HepG2 (cell line): ENCODE data around the gene CCDC196. TPM values are rescaled to one million over a fixed set of nuclear protein-coding genes. Genes with fewer than 3 reads are reported as not detected.

Experiments used
- BHLHE40 ChIP-seq: IDR thresholded peaks from 2 replicates; pipeline ENCODE4 v1.6.1; 2011; ENCODE audit warnings: low read length, improper control_type of control experiment
- GMEB1 ChIP-seq: sonication (generic); formaldehyde crosslinking; IDR thresholded peaks from 2 replicates; pipeline ENCODE4 v1.5.1; 2020; ENCODE audit warnings: missing genetic modification reagents, mild to moderate bottlenecking, borderline replicate concordance
- GPN1 ChIP-seq: sonication (generic); formaldehyde crosslinking; IDR thresholded peaks from 2 replicates; pipeline ENCODE4 v1.5.1; 2020; ENCODE audit warnings: missing genetic modification reagents, borderline replicate concordance
- HCFC1 ChIP-seq: fragments of 150-350 bp; IDR thresholded peaks from 2 replicates; pipeline ENCODE4 v1.6.1; 2014; ENCODE audit warnings: low read depth, low read length
- HHEX ChIP-seq: IDR thresholded peaks from 2 replicates; pipeline ENCODE4 v1.6.1; 2016; ENCODE audit warnings: control low read depth
- KDM4B ChIP-seq: sonication (generic); formaldehyde crosslinking; IDR thresholded peaks from 2 replicates; pipeline ENCODE4 v1.4.0; 2020; ENCODE audit warnings: missing genetic modification reagents
- MTA1 ChIP-seq: sonication (generic); formaldehyde crosslinking; IDR thresholded peaks from 2 replicates; pipeline ENCODE4 v1.4.0; 2020; ENCODE audit warnings: missing genetic modification reagents, mild to moderate bottlenecking, borderline replicate concordance
- PHF8 ChIP-seq: sonication (generic); formaldehyde crosslinking; IDR thresholded peaks from 2 replicates; pipeline ENCODE4 v1.5.0; 2020; ENCODE audit warnings: missing genetic modification reagents
- ZBTB25 ChIP-seq: IDR thresholded peaks from 2 replicates; pipeline ENCODE4 v1.6.1; 2018; ENCODE audit warnings: missing genetic modification reagents
- ZNF235 ChIP-seq: sonication (generic); formaldehyde crosslinking; IDR thresholded peaks from 2 replicates; pipeline ENCODE4 v1.8.1; 2023; ENCODE audit warnings: mild to moderate bottlenecking, missing genetic modification reagents, borderline replicate concordance
- ZNF329 ChIP-seq: sonication (generic); formaldehyde crosslinking; IDR thresholded peaks from 2 replicates; pipeline ENCODE4 v1.9.0; 2021; ENCODE audit warnings: low read depth, mild to moderate bottlenecking, missing genetic modification reagents
- ZNF660 ChIP-seq: sonication (generic); formaldehyde crosslinking; IDR thresholded peaks from 2 replicates; pipeline ENCODE4 v1.5.1; 2020; ENCODE audit warnings: mild to moderate bottlenecking, low read depth, missing genetic modification reagents, borderline replicate concordance
- polyA plus RNA-seq, 8 experiments: library from polyadenylated mRNA; depleted of rRNA in 3 of 8; stranded (reverse) in 7 of 8; unstranded in 1 of 8; fragments of >200 nt; fragmentation: Illumina TruSeq in 4 of 8; extraction: Trizol in 4 of 8; gene quantifications; 2 replicates each; pipeline versions ENCODE4 v1.2.1 to v1.2.3, GENCODE V29; 2011 to 2016; ENCODE audit warnings: low read depth in 4 of 8, missing spikeins in 1 of 8, mixed read lengths in 1 of 8; ENCODE audit not compliant: insufficient read depth in 1 of 8
- total RNA-seq, 5 experiments: library from RNA; depleted of rRNA; stranded (reverse); fragments of >200 nt; fragmentation: Illumina TruSeq; extraction: Trizol; gene quantifications; 2 replicates each; pipeline ENCODE4 v1.2.3, GENCODE V29; 2016; ENCODE audit warnings: low read depth in 1 of 5

CCDC196 gene
- total and polyA plus RNA-seq, 2 of the 13 experiments (the other 11 are each of a cell fraction or from before 2014, with no cell fraction given) = not detected

GRCh38 chr14:66508846-66509621 is 22.9 kb downstream of the CCDC196 start (continued):
- TF ChIP-seq ZBTB25 (CRISPR knock-in tag) = no peak
- TF ChIP-seq MTA1 = 0 out of 2 replicates have a peak, but pooled peaks have one; percentile 27
- TF ChIP-seq ZNF660 (CRISPR knock-in tag) = no peak
- TF ChIP-seq KDM4B (CRISPR knock-in tag) = no peak
- TF ChIP-seq ZNF329 (CRISPR knock-in tag) = no peak
- TF ChIP-seq GPN1 (CRISPR knock-in tag) = no peak
- no peak for TF ChIP-seq GMEB1 (CRISPR knock-in tag)
- no peak for TF ChIP-seq HHEX (CRISPR knock-in tag)
- no peak for TF ChIP-seq BHLHE40
- TF ChIP-seq PHF8 = no peak
- 0 out of 2 replicates have a peak, but pooled peaks have one; percentile 34 for TF ChIP-seq ZNF235 (CRISPR knock-in tag)
- no peak for TF ChIP-seq HCFC1
